Measurements from ENCODE around the gene PRSS27.
"Not testable (repeated sequence)": the region's sequence is repeated elsewhere in the genome, so short reads cannot be mapped to it uniquely, and the experiment has no call there.

PRSS27 gene

GRCh38 chr16:2671741-2672140, 48.3 kb downstream of the PRSS27 start:
- no peak for DNase-seq (ENCODE audit: low read depth)

GRCh38 chr16:2671193-2671592, 48.8 kb downstream of the PRSS27 start:
- not testable (repeated sequence) for DNase-seq (ENCODE audit: low read depth)

- DNase-seq (ENCODE audit: low read depth) = not testable (repeated sequence)
Measured at GRCh38 chr16:2670017-2670416, 50.0 kb downstream of the PRSS27 start.

GRCh38 chr16:2669587-2669986, 50.4 kb downstream of the PRSS27 start:
- DNase-seq (ENCODE audit: low read depth) = not testable (repeated sequence)

- not testable (repeated sequence) for DNase-seq (ENCODE audit: low read depth)
Measured at GRCh38 chr16:2666671-2667070, 53.4 kb downstream of the PRSS27 start.

GRCh38 chr16:2664574-2664982, 55.4 kb downstream of the PRSS27 start:
- no peak for DNase-seq (ENCODE audit: low read depth)

GRCh38 chr16:2663553-2664546, 56.2 kb downstream of the PRSS27 start:
- DNase-seq (ENCODE audit: low read depth) = peak; percentile 68
